ENCODE results near the gene CBX3. TPM values are rescaled to one million over a fixed set of nuclear protein-coding genes. Genes with fewer than 3 reads are reported as not detected.

Gene CBX3
- total and polyA plus RNA-seq, 2 of the 8 experiments (the other 6 are each of a cell fraction or from before 2014, with no cell fraction given), result 71.3 to 258 TPM

- no peak for TF ChIP-seq HDAC2 (IDR thresholded peaks at IDR 0.05; ENCODE audit: borderline replicate concordance in 1 of 2, low read depth in 2 of 2, low read length in 2 of 2)
- no peak for TF ChIP-seq CTBP2 (IDR thresholded peaks at IDR 0.05; ENCODE audit: borderline replicate concordance, insufficient read depth, insufficient read length, low read length)
- no peak for TF ChIP-seq POU5F1 (IDR thresholded peaks at IDR 0.05; ENCODE audit: low read depth, low read length)
Observed at GRCh38 chr7:26224359-26224758, 22.8 kb downstream of the CBX3 start (continued).

Measured in H1 (cell line).